ENCODE data around the gene TSPAN9.

The TSPAN9 gene

GRCh38 chr12:3049176-3049575 is 28.0 kb upstream of the TSPAN9 start:
- no peak overlapping the region for H3K4me3 ChIP-seq (ENCODE audit: low read depth, low read length)
- DNase-seq (ENCODE audit: low read depth): no peak
- TF ChIP-seq CTCF (IDR thresholded peaks at IDR 0.05; ENCODE audit: low read depth, low read length, missing control alignments): no peak
- in situ Hi-C loops (cut with HindIII; ENCODE audit: low sequenced_read_pairs): no loop called here

GRCh38 chr12:3049611-3050249 is 27.4 kb upstream of the TSPAN9 start:
- no peak overlapping the region for H3K4me3 ChIP-seq (ENCODE audit: low read depth, low read length)
- in situ Hi-C loops (cut with HindIII; ENCODE audit: low sequenced_read_pairs): no loop called here
- no peak for DNase-seq (ENCODE audit: low read depth)
- TF ChIP-seq CTCF (IDR thresholded peaks at IDR 0.05; ENCODE audit: low read depth, low read length, missing control alignments): no peak

GRCh38 chr12:3054374-3054773 is 22.8 kb upstream of the TSPAN9 start:
- no peak for TF ChIP-seq CTCF (IDR thresholded peaks at IDR 0.05; ENCODE audit: low read depth, low read length, missing control alignments)
- H3K4me3 ChIP-seq (ENCODE audit: low read depth, low read length): no peak overlapping the region
- in situ Hi-C loops (cut with HindIII; ENCODE audit: low sequenced_read_pairs): no loop called here
- no peak for DNase-seq (ENCODE audit: low read depth)

GRCh38 chr12:3055026-3055703 is 22.0 kb upstream of the TSPAN9 start:
- no peak for TF ChIP-seq CTCF (IDR thresholded peaks at IDR 0.05; ENCODE audit: low read depth, low read length, missing control alignments)
- in situ Hi-C loops (cut with HindIII; ENCODE audit: low sequenced_read_pairs): no loop called here
- no peak overlapping the region for H3K4me3 ChIP-seq (ENCODE audit: low read depth, low read length)
- DNase-seq (ENCODE audit: low read depth): no peak

GRCh38 chr12:3055704-3056467 is 21.3 kb upstream of the TSPAN9 start:
- DNase-seq (ENCODE audit: low read depth): no peak
- TF ChIP-seq CTCF (IDR thresholded peaks at IDR 0.05; ENCODE audit: low read depth, low read length, missing control alignments): no peak
- in situ Hi-C loops (cut with HindIII; ENCODE audit: low sequenced_read_pairs): no loop called here
- H3K4me3 ChIP-seq (ENCODE audit: low read depth, low read length): no peak overlapping the region

GRCh38 chr12:3061059-3061458 is 16.1 kb upstream of the TSPAN9 start:
- no peak for TF ChIP-seq CTCF (IDR thresholded peaks at IDR 0.05; ENCODE audit: low read depth, low read length, missing control alignments)
- in situ Hi-C loops (cut with HindIII; ENCODE audit: low sequenced_read_pairs): no loop called here
- no peak overlapping the region for H3K4me3 ChIP-seq (ENCODE audit: low read depth, low read length)
- peak; percentile 20 for DNase-seq (ENCODE audit: low read depth)
